ENCODE measurements around the gene NDUFS3.
A peak's percentile ranks its signal among the peaks of the same experiment; 100 is the strongest.
"Not testable (repeated sequence)": the region's sequence is repeated elsewhere in the genome, so short reads cannot be mapped to it uniquely, and the experiment has no call there.

Gene NDUFS3

DNA sequence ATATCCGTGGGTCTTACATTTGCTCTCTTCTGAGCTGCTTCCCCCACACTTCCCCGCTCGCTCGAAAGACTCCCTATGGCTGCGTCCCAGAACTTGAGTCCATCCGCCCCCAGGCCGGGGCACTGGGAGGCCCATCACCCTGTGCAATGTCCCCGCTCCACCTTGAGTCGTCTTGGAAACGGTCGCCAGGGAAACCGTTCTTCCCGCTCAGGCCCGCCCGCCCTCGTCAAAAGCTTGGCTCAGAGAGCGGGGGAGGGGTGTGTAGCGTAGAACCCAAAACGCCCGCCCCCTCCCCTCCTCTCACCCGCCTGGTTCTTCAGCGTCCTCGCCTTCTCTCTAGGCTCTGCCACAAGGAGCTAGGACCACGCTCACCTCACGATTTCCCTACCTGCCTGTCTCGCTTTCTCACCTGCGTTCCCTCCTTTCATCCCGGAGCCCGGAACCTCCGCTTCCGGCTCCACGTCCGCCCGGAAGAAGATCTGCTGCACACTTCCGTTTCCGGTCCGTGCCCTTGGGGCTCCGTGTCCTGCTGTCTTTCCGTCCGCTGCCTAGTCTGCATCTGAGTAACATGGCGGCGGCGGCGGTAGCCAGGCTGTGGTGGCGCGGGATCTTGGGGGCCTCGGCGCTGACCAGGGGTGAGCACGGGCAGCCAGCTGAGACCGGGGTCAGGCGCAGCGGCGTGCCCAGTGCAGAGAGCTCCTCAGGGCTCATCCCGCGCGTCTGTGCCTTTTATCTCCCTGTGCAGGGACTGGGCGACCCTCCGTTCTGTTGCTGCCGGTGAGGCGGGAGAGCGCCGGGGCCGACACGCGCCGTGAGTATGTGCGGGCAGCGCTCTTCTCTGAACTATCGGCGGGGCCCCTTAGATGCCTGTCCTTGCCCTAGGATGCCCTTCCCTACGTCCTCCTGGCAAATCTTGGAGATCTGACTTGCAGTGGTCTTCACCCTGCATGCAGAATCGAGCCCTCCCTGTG lies at the start of gene NDUFS3, which contains the start of gene KBTBD4:
TSS of gene NDUFS3 (plus strand) at position 551 of the 971 bp plus-strand sequence. CDS start at position 569, 18 bp downstream.
TSS of gene KBTBD4 (minus strand) at position 447 of the 971 bp plus-strand sequence. CDS start at position 428, 19 bp downstream.
- peak; percentile 93 for DNase-seq (ENCODE audit: low spot score)

DNA sequence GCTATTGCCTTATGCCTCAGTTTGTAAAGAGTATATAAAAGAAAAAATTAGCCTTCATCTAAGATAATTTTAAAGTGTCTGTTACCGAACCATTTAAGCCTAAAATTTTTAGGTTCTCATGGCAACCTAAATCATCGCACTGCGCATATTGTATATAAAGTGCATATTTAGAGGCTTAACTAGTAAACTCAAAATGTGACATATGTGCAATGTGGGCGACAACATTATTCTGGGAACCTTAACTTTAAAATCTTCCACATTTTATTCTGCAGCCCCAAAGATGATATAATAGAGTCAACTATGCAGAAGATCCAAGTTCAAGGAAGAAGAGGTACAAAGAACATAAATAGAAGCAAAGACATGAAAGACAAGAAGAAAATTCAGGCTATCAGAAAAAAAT lies 48.9 kb upstream of the NDUFS3 start:
- DNase-seq (ENCODE audit: low spot score) = no peak

- not testable (repeated sequence) for DNase-seq (ENCODE audit: low spot score)
These were observed 48.2 kb upstream of the NDUFS3 start for GRCh38 chr11:47530721-47531120.

DNA sequence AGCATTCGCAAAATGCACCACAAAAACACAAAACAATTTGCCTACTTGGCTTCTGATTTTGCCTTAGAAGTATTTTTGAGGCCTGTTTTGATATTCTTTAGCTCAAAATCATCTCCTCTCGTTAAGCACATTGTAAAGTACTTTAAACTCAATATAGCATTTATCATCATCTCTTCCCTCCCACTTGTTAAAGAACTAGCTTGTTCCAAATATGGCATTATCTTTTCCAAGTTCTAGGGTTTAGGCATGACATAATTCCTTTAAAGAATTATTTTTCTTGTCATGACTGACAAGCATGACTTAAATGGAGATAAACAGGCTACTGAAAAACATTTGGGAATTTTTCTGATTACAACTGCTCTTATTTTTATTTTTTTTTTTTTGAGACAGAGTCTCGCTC lies 47.2 kb upstream of the NDUFS3 start:
- no peak for DNase-seq (ENCODE audit: low spot score)

DNA sequence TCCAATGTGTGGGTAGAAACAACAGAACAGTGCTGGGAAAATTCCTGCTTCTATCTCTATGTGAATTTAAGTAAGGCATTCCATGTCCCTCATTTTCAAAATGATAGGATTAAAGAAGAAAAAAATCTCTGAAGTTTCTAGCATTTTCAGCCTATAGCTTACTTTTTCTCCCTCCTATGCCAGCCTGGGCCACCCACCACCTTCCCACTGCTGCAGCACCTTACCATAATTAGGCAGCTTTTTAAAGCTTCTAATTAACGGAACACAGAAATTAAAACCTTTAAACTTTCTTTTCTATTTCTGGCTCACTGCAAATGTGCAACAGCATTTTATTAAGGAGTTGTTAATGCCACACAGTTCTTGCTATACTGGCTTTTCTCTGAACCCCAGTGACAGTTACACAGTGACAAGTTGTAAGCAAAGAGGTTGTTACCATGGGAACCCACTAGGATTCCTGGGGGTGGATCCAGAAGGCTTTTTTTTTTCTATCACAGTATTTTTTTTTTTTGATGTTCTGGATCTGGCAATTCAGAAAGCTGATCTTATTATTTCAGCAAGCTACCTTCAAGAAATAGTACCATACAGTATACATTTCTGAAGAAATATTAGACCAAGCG lies 46.2 kb upstream of the NDUFS3 start:
- no peak for DNase-seq (ENCODE audit: low spot score)

- DNase-seq (ENCODE audit: low spot score) = no peak
These were observed 45.2 kb upstream of the NDUFS3 start for GRCh38 chr11:47533690-47534151.

GRCh38 chr11:47534704-47535251 lies 44.1 kb upstream of the NDUFS3 start:
- no peak for DNase-seq (ENCODE audit: low spot score)

DNA sequence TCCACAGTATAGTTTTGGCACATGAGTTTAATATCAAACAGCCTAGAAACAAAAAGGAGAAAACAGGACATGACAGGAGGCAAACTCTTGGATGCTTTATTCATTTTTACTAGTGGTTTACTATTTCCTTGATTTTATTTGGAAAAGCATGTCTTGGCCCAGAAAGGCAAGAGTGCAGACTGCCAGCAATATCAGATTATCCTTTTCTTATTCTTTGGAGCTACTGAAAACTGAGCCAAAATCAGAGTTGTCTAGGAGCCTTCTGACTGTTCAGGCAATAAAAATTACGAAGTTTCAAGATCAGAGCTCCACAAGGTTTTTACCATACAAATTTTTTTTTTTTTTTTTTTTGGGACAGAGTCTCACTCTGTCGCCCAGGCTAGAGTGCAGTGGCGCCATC lies 42.0 kb upstream of the NDUFS3 start:
- no peak for DNase-seq (ENCODE audit: low spot score)

DNA sequence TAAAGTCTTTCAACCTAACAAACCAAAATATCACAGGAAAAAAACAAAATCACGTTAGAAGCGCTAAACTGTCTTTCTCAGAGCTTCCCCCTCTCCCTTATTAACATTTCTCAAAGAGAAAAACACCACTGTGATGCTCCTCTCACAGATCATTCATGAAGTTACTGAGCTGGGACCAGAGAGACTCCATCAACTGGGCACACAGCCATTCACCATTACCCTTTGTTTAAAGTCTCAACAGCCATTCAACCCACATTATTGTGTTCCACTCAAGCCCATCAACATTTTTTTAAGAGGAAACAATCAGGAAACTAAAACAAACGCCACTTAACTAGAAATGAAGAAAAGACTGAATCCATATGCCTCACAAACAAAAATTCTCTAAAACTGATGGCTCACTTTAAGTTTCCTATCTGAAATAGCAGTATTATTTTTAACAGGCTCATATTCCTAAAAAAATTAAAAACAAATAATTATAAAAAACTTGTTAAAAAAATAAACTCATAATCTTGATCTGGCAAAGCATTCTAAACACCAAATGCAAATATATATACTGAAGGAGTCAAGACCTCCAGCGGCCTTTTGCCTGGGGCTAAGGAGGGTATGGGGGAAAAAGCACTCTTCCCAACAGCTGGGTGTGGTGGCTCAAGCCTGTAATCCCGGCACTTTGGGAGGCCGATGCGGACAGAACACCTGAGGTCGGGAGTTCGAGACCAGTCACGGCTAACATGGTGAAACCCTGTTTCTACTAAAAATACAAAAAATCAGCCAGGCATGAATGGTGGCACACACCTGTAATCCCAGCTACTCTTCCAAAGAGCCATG lies 39.9 kb upstream of the NDUFS3 start:
- DNase-seq (ENCODE audit: low spot score) = no peak

GRCh38 chr11:47539681-47540039 lies 39.2 kb upstream of the NDUFS3 start:
- DNase-seq (ENCODE audit: low spot score) = no peak

DNA sequence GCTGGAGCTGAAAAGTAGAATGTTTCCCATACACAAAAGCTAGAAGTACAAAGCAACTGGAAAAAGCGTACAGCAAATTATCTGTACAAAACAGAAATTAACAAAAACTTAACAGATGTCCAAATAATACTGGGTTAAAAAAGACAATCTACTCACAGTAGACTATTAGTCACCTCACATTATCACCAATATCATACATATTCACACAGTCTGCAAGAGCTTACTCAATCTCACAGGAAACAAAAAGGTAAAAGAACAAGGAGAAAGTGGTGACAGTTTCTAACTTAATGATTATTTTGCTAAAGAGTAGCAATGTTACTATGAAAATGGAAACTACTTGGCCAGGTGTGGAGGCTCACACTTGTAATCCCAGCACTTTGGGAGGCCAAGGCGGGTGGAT lies 37.8 kb upstream of the NDUFS3 start:
- DNase-seq (ENCODE audit: low spot score) = no peak

GRCh38 chr11:47545298-47545697 lies 33.6 kb upstream of the NDUFS3 start:
- no peak for DNase-seq (ENCODE audit: low spot score)

DNA sequence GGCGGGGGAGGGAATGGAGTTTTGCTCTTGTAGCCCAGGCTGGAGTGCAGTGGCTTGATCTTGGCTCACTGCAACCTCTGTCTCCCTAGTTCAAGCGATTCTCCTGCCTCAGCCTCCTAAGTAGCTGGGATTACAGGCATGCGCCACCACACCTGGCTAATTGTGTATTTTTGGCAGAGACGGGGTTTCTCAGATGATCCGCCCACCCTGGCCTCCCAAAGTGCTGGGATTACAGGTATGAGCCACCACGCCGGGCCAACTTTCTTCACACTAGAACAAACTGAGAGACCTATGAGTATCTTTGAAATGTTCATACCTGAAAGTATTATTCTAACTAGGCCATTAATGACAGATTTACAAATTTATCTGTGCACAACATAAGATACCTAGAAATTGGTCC lies 32.6 kb upstream of the NDUFS3 start:
- DNase-seq (ENCODE audit: low spot score) = not testable (repeated sequence)

GRCh38 chr11:47550288-47551047 lies 28.4 kb upstream of the NDUFS3 start:
- no peak for DNase-seq (ENCODE audit: low spot score)

GRCh38 chr11:47551086-47551485 lies 27.8 kb upstream of the NDUFS3 start:
- DNase-seq (ENCODE audit: low spot score) = peak; percentile 55

DNA sequence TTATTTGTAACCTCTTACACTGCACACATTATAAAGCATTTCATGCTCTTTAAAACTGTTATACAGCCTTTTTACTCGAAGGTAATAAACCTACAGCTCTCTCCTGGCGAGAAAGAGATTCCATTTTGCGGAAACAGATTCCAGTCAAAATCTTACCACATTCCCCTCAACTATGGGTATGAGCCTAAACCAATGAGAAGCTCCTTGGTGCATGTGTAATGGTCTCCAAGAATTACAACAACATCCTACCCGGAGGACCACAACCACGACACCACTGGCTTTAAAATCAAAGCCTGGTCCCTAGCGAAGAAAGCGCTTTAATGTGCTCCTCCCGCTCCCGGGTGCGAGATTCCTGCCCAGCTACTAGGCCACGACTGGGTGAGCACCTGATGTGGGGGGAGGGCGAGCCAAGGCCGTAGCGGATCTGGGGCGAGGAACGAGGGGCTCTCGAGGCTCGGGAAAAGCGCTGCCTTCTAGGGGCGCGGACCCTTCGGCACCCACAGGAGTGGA lies 26.8 kb upstream of the NDUFS3 start:
- peak; percentile 32 for DNase-seq (ENCODE audit: low spot score)

- DNase-seq (ENCODE audit: low spot score) = peak; percentile 88
These were observed 26.1 kb upstream of the NDUFS3 start, which contains the start of gene CELF1 for GRCh38 chr11:47552566-47553405. TSS of gene CELF1 (minus strand) at chr11:47553132. CDS start at chr11:47499523, 53,609 bp downstream.

GRCh38 chr11:47553406-47553743 lies 25.5 kb upstream of the NDUFS3 start:
- peak; percentile 67 for DNase-seq (ENCODE audit: low spot score)

- not testable (repeated sequence) for DNase-seq (ENCODE audit: low spot score)
These were observed 21.9 kb upstream of the NDUFS3 start for GRCh38 chr11:47557004-47557403.

DNA sequence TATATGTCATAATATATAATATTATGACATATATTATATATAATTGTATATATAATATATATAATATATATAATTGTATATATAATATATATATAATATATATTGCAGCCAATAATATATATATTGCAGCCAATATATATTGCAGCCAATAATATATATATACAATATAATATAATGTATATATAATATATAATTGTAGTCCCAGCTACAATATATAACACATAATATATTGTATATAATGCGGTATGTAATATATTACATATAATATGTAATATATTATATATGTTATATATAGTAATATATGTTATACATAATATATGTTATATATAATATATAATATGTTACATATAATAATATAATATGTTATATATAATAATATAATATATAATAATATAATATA lies 20.2 kb upstream of the NDUFS3 start:
- DNase-seq (ENCODE audit: low spot score) = no peak
